K562 (cell line): ENCODE results near the gene CTDNEP1. TPM values are rescaled to one million over a fixed set of nuclear protein-coding genes. Genes with fewer than 3 reads are reported as not detected.
A peak's percentile ranks its signal among the peaks of the same experiment; 100 is the strongest.

Source experiments
- AFF4 ChIP-seq: sonication (generic); formaldehyde crosslinking; IDR thresholded peaks from 2 replicates; pipeline ENCODE4 v1.8.0; 2023; ENCODE audit warnings: mild to moderate bottlenecking, missing genetic modification reagents
- BDP1 ChIP-seq: IDR thresholded peaks from 3 replicates; pipeline ENCODE4 v1.6.1; 2011; ENCODE audit not compliant: insufficient read length, insufficient read depth
- COPS2 ChIP-seq: fragments of 450-650 bp; conservative IDR thresholded peaks from 2 replicates; pipeline ENCODE4 v1.6.1; 2016; ENCODE audit warnings: mild to moderate bottlenecking, moderate library complexity
- E2F1 ChIP-seq: sonication (generic); formaldehyde crosslinking; IDR thresholded peaks from 2 replicates; pipeline ENCODE4 v1.8.1; 2023; ENCODE audit warnings: mild to moderate bottlenecking, missing genetic modification reagents, moderate library complexity
- EP400 ChIP-seq: fragments of 450-650 bp; IDR thresholded peaks from 2 replicates; pipeline ENCODE4 v1.6.1; 2017; ENCODE audit warnings: antibody characterized with exemption, mild to moderate bottlenecking, moderate library complexity
- HNRNPUL1 ChIP-seq: fragments of 200-400 bp; formaldehyde crosslinking; IDR thresholded peaks from 2 replicates; pipeline ENCODE4 v1.6.1; 2017; ENCODE audit warnings: low read length
- MLLT1 ChIP-seq, 2 experiments: fragments of 450-650 bp; IDR thresholded peaks; 2 replicates each; pipeline ENCODE4 v1.6.1; 2016
- PCBP1 ChIP-seq: fragments of 200-400 bp; formaldehyde crosslinking; IDR thresholded peaks from 2 replicates; pipeline ENCODE4 v1.6.1; 2018; ENCODE audit warnings: mild to moderate bottlenecking, low read depth, low read length; ENCODE audit not compliant: poor library complexity, severe bottlenecking
- POLR2AphosphoS2 ChIP-seq: IDR thresholded peaks from 2 replicates; pipeline ENCODE4 v1.6.1; 2012; ENCODE audit warnings: low read length, improper control_type of control experiment
- SRF ChIP-seq, 2 experiments: fragments of 250-450, 450-650 bp in 1 of 2; sonication (Bioruptor Pico) in 1 of 2; sonication (generic) in 1 of 2; formaldehyde crosslinking; IDR thresholded peaks; 2 replicates each; pipeline versions ENCODE4 v1.5.0 to v1.5.1; 2020 to 2022; ENCODE audit warnings: mild to moderate bottlenecking in 1 of 2, missing genetic modification reagents in 1 of 2
- USF1 ChIP-seq: sonication (generic); formaldehyde crosslinking; IDR thresholded peaks from 2 replicates; pipeline ENCODE4 v1.9.0; 2022; ENCODE audit warnings: mild to moderate bottlenecking, missing genetic modification reagents
- ZBTB49 ChIP-seq: sonication (generic); formaldehyde crosslinking; IDR thresholded peaks from 2 replicates; pipeline ENCODE4 v1.8.0; 2022; ENCODE audit warnings: missing genetic modification reagents, mild to moderate bottlenecking, borderline replicate concordance
- ZNF232 ChIP-seq: sonication (generic); formaldehyde crosslinking; IDR thresholded peaks from 2 replicates; pipeline ENCODE4 v1.8.0; 2022; ENCODE audit warnings: mild to moderate bottlenecking, missing genetic modification reagents
- ZNF354B ChIP-seq: fragments of 250-450 bp; sonication (Bioruptor Pico); IDR thresholded peaks from 2 replicates; pipeline ENCODE4 v1.4.0; 2020
- ZNF561 ChIP-seq: fragments of 450-650 bp; formaldehyde crosslinking; conservative IDR thresholded peaks from 2 replicates; pipeline ENCODE4 v1.4.0; 2020; ENCODE audit warnings: mild to moderate bottlenecking, moderate library complexity
- polyA plus RNA-seq, 8 experiments: library from polyadenylated mRNA; depleted of rRNA in 4 of 8; stranded (reverse) in 5 of 8; unstranded in 3 of 8; fragments of >200 nt; fragmentation: Nextera tagmentation in 2 of 8; fragmentation: Illumina TruSeq in 1 of 8; extraction: Ambion mirVana in 2 of 8; extraction: Trizol in 1 of 8; gene quantifications; 2 replicates each; pipeline versions ENCODE4 v1.2.1 to v1.2.3, GENCODE V29; 2011 to 2014; ENCODE audit warnings: inconsistent platforms in 1 of 8, missing spikeins in 1 of 8
- total RNA-seq, 7 experiments: library from RNA; depleted of rRNA in 6 of 7; stranded (reverse); fragments of >200 nt in 6 of 7; fragmentation: Illumina TruSeq in 2 of 7; extraction: Trizol in 2 of 7; gene quantifications; 2 replicates each; pipeline versions ENCODE4 v1.2.1 to v1.2.3, GENCODE V29; 2011 to 2021; ENCODE audit warnings: low replicate concordance in 1 of 7

CTDNEP1 gene
- total and polyA plus RNA-seq, 9 of the 15 experiments (the other 6 are each of a cell fraction or from before 2014, with no cell fraction given) = 10.7 to 150 (median 28.5) TPM

GRCh38 chr17:7234083-7234951, 17.2 kb downstream of the CTDNEP1 start, which contains the start of gene DVL2 (continued):
- no peak; the same call in 1 of the 2 replicates for TF ChIP-seq AFF4 (CRISPR knock-in tag)
- TF ChIP-seq POLR2AphosphoS2 = peak; percentile 100
- no peak for TF ChIP-seq COPS2
- TF ChIP-seq ZNF354B (CRISPR knock-in tag) = no peak
- no peak for TF ChIP-seq PCBP1
- no peak for TF ChIP-seq ZBTB49
- TF ChIP-seq BDP1 = no peak
- 0 out of 4 replicates have a peak, but pooled peaks of 1 of the 2 experiments have one; percentile 17 for TF ChIP-seq SRF (CRISPR knock-in tag; IDR thresholded peaks at IDR 0.05)
- no peak for TF ChIP-seq E2F1 (CRISPR knock-in tag)
- peak; percentile 74; the same call in 1 of the 2 replicates for TF ChIP-seq EP400
- no peak for TF ChIP-seq MLLT1 (IDR thresholded peaks at IDR 0.05)
- TF ChIP-seq ZNF561 (CRISPR knock-in tag) = no peak
- TF ChIP-seq HNRNPUL1 = no peak
- peak; percentile 99 for TF ChIP-seq USF1 (CRISPR knock-in tag)
- TF ChIP-seq ZNF232 (CRISPR knock-in tag) = no peak
